ENCODE data around the gene ZNF700.
"Not testable (repeated sequence)": the region's sequence is repeated elsewhere in the genome, so short reads cannot be mapped to it uniquely, and the experiment has no call there.

Gene ZNF700

GRCh38 chr19:11991921-11992320 is 67.0 kb downstream of the ZNF700 start:
- not testable (repeated sequence) for DNase-seq

- peak; percentile 9 for DNase-seq
These were observed 70.3 kb downstream of the ZNF700 start for GRCh38 chr19:11995174-11995573.

Measured in T1000 (cell line).